Testis (tissue), 3 donors: ENCODE results near the gene DDOST. TPM values are rescaled to one million over a fixed set of nuclear protein-coding genes. Genes with fewer than 3 reads are reported as not detected.

ENCODE experiments used
- DNase-seq: peaks from one replicate; pipeline ENCODE4 v3.0.0-alpha.2; 2019
- H3K27ac ChIP-seq, 2 donors: fragments of 200-600 bp; sonication (generic); one replicate each; pipeline ENCODE4 v1.5.1; 2019
- H3K27me3 ChIP-seq: fragments of 200-600 bp; sonication (generic); one replicate; pipeline ENCODE4 v1.5.1; 2019
- H3K36me3 ChIP-seq: fragments of 200-600 bp; sonication (generic); one replicate; pipeline ENCODE4 v1.5.1; 2017; ENCODE audit warnings: low read depth; ENCODE audit errors: missing control alignments
- H3K4me1 ChIP-seq: fragments of 200-600 bp; sonication (generic); one replicate; pipeline ENCODE4 v1.5.1; 2019
- H3K4me3 ChIP-seq, 2 donors: fragments of 200-600 bp; sonication (generic); one replicate each; pipeline ENCODE4 v1.5.1; 2017 to 2019
- H3K9me3 ChIP-seq: fragments of 200-600 bp; sonication (generic); one replicate; pipeline ENCODE4 v1.5.1; 2017
- CTCF ChIP-seq, 3 experiments: fragments of 450-650 bp in 2 of 3; fragments of 200-600 bp in 1 of 3; sonication (generic) in 1 of 3; IDR thresholded peaks; one replicate each; pipeline ENCODE4 v1.5.1; 2016 to 2019; ENCODE audit warnings: antibody characterized with exemption in 3 of 3, mild to moderate bottlenecking in 2 of 3, moderate library complexity in 1 of 3
- POLR2A ChIP-seq: fragments of 450-650 bp; IDR thresholded peaks from one replicate; pipeline ENCODE4 v1.6.1; 2017; ENCODE audit warnings: antibody characterized with exemption, mild to moderate bottlenecking, moderate library complexity
- WGBS, 2 donors: methylation state at CpG; one replicate each; pipeline ENCODE4 v1.1.5; 2018; 5-methylcytosine and 5-hydroxymethylcytosine counted together
- intact Hi-C: fragments of 100-400 bp; cut with DNase I; formaldehyde crosslinking; loops from one replicate; pipeline ENCODE4 v1.15.1; 2023; ENCODE audit warnings: low total_unique reads
- polyA plus RNA-seq: library from polyadenylated mRNA; stranded (reverse); fragments of 350-450 nt; fragmentation: Illumina TruSeq; extraction: RNeasy Lipid Tissue Mini Kit (QIAGEN cat#74804); gene quantifications from one replicate; pipeline ENCODE4 v1.2.3, GENCODE V29; 2014; ENCODE audit warnings: low read depth, low replicate concordance; ENCODE audit not compliant: insufficient read depth
- total RNA-seq, 2 donors: library from RNA; depleted of rRNA; stranded (reverse); fragments of >200 nt; gene quantifications; one replicate each; pipeline ENCODE4 v1.2.3, GENCODE V29; 2016

Gene DDOST
- total and polyA plus RNA-seq, 3 donors from 2014 or later: 207 to 275 (median 237) TPM

- no peak overlapping the region for H3K4me3 ChIP-seq
- TF ChIP-seq POLR2A (no peak), CTCF (IDR thresholded peaks at IDR 0.05) (no peak)
- no peaks in the 10 kb centered on the region for H3K9me3 ChIP-seq
- DNase-seq: no peak
- intact Hi-C loops: no loop called here
- H3K27me3 ChIP-seq: no peaks in the 10 kb centered on the region
- H3K4me1 ChIP-seq: no peaks in the 10 kb centered on the region
- H3K27ac ChIP-seq: no peak overlapping the region
- no peaks in the 10 kb centered on the region for H3K36me3 ChIP-seq
- 94 to 97% methylated on average over 3 to 4 of the region's 4 CpGs for WGBS, 2 donors
These were observed 58.2 kb downstream of the DDOST start for GRCh38 chr1:20602851-20603450.

Other genes starting within 250 kb of the DDOST start
- gene CAMK2N1, start 175.2 kb downstream of the DDOST start, total RNA-seq: 1 to 10 TPM; 7.8 to 9.5 TPM
- gene CAMK2N1, start 175.2 kb downstream of the DDOST start, polyA plus RNA-seq: 12.3 TPM
- 10 to 100 TPM; 22.4 to 32.0 TPM for gene MUL1, start 153.2 kb downstream of the DDOST start, total RNA-seq
- 28.9 TPM for gene MUL1, start 153.2 kb downstream of the DDOST start, polyA plus RNA-seq
- 1 to 10 TPM; 1.1 to 1.3 TPM for gene FAM43B, start 108.8 kb downstream of the DDOST start, total RNA-seq
- gene FAM43B, start 108.8 kb downstream of the DDOST start, polyA plus RNA-seq: 0.66 TPM
- gene CDA, start 72.3 kb downstream of the DDOST start, total RNA-seq: 1 to 10 TPM in 1 of 2 donors, under 1 TPM in 1; 0.81 to 2.0 TPM
- 2.5 TPM for gene CDA, start 72.3 kb downstream of the DDOST start, polyA plus RNA-seq
- 100 to 1,000 TPM; 157 to 168 TPM for gene PINK1, start 27.9 kb downstream of the DDOST start, total RNA-seq
- gene PINK1, start 27.9 kb downstream of the DDOST start, polyA plus RNA-seq: 340 TPM
- 10 to 100 TPM; 36.1 to 80.2 TPM for gene KIF17, start 56.6 kb upstream of the DDOST start, total RNA-seq
- 54.1 TPM for gene KIF17, start 56.6 kb upstream of the DDOST start, polyA plus RNA-seq
- 1 to 10 TPM; 4.2 to 5.8 TPM for gene SH2D5, start 71.3 kb upstream of the DDOST start, total RNA-seq
- gene SH2D5, start 71.3 kb upstream of the DDOST start, polyA plus RNA-seq: 5.1 TPM
- 100 to 1,000 TPM; 347 to 401 TPM for gene HP1BP3, start 125.9 kb upstream of the DDOST start, total RNA-seq
- 165 TPM for gene HP1BP3, start 125.9 kb upstream of the DDOST start, polyA plus RNA-seq